H9 (cell line): Measurements from ENCODE around the gene CACNA1I. TPM values are rescaled to one million over a fixed set of nuclear protein-coding genes. Genes with fewer than 3 reads are reported as not detected.

ENCODE experiments used
- DNase-seq: peaks from one replicate; pipeline ENCODE4 v3.0.0-alpha.2; 2017
- H2AFZ ChIP-seq: one replicate; pipeline ENCODE4 v1.6.1; 2013; ENCODE audit warnings: mild to moderate bottlenecking, low read length, control low read depth, moderate library complexity
- H2AK5ac ChIP-seq: 2 replicates; pipeline ENCODE4 v1.6.1; 2013; ENCODE audit warnings: low read length, control low read depth, mixed read lengths; ENCODE audit not compliant: insufficient read length
- H2BK120ac ChIP-seq: one replicate; pipeline ENCODE4 v1.6.1; 2013; ENCODE audit warnings: low read depth, mild to moderate bottlenecking, low read length, control low read depth, inconsistent platforms; ENCODE audit not compliant: poor library complexity, severe bottlenecking
- H2BK12ac ChIP-seq: 2 replicates; pipeline ENCODE4 v1.6.1; 2013; ENCODE audit warnings: low read length, control low read depth, mixed read lengths, low read depth; ENCODE audit not compliant: insufficient read length
- H2BK15ac ChIP-seq: 2 replicates; pipeline ENCODE4 v1.6.1; 2013; ENCODE audit warnings: low read depth, low read length, control low read depth
- H2BK20ac ChIP-seq: one replicate; pipeline ENCODE4 v1.6.1; 2013; ENCODE audit warnings: low read depth, mild to moderate bottlenecking, low read length, control low read depth, inconsistent platforms; ENCODE audit not compliant: poor library complexity, severe bottlenecking
- H2BK5ac ChIP-seq: 2 replicates; pipeline ENCODE4 v1.6.1; 2013; ENCODE audit warnings: low read length, control low read depth, mixed read lengths; ENCODE audit not compliant: insufficient read length
- H3K14ac ChIP-seq: 2 replicates; pipeline ENCODE4 v1.6.1; 2013; ENCODE audit warnings: low read length, control low read depth; ENCODE audit not compliant: insufficient read depth
- H3K18ac ChIP-seq: 2 replicates; pipeline ENCODE4 v1.6.1; 2013; ENCODE audit warnings: low read depth, mild to moderate bottlenecking, mixed read lengths, low read length, control low read depth; ENCODE audit not compliant: insufficient read length
- H3K23ac ChIP-seq: 2 replicates; pipeline ENCODE4 v1.6.1; 2013; ENCODE audit warnings: low read length, control low read depth, mixed read lengths, low read depth; ENCODE audit not compliant: insufficient read length
- H3K23me2 ChIP-seq: 2 replicates; pipeline ENCODE4 v1.6.1; 2013; ENCODE audit warnings: low read depth, mild to moderate bottlenecking, mixed read lengths, low read length, control low read depth; ENCODE audit not compliant: insufficient read length, poor library complexity, severe bottlenecking
- H3K27ac ChIP-seq: 2 replicates; pipeline ENCODE4 v1.5.1; 2013; ENCODE audit warnings: low read length, control low read depth, mixed read lengths, low read depth; ENCODE audit not compliant: insufficient read length
- H3K27me3 ChIP-seq: 2 replicates; pipeline ENCODE4 v1.6.1; 2013; ENCODE audit warnings: low read length, control low read depth, inconsistent platforms; ENCODE audit not compliant: insufficient read depth
- H3K4ac ChIP-seq: 2 replicates; pipeline ENCODE4 v1.6.1; 2013; ENCODE audit warnings: low read depth, mild to moderate bottlenecking, control low read depth, inconsistent platforms, low read length, moderate library complexity
- H3K4me1 ChIP-seq: 2 replicates; pipeline ENCODE4 v1.6.1; 2013; ENCODE audit warnings: low read length, control low read depth, inconsistent platforms; ENCODE audit not compliant: insufficient read depth
- H3K4me2 ChIP-seq: 2 replicates; pipeline ENCODE4 v1.6.1; 2013; ENCODE audit warnings: low read length, control low read depth, mixed read lengths; ENCODE audit not compliant: insufficient read length, insufficient read depth
- H3K56ac ChIP-seq: 2 replicates; pipeline ENCODE4 v1.6.1; 2013; ENCODE audit warnings: low read depth, mild to moderate bottlenecking, mixed read lengths, low read length, control low read depth; ENCODE audit not compliant: insufficient read length
- H3K79me1 ChIP-seq: 2 replicates; pipeline ENCODE4 v1.6.1; 2013; ENCODE audit warnings: low read depth, mild to moderate bottlenecking, moderate library complexity, low read length, control low read depth, inconsistent platforms; ENCODE audit not compliant: insufficient read depth, poor library complexity, severe bottlenecking
- H3K79me2 ChIP-seq: 2 replicates; pipeline ENCODE4 v1.6.1; 2013; ENCODE audit warnings: low read length, control low read depth, inconsistent platforms; ENCODE audit not compliant: insufficient read depth
- H3K9ac ChIP-seq: 2 replicates; pipeline ENCODE4 v1.6.1; 2013; ENCODE audit warnings: low read length, control low read depth, mixed read lengths; ENCODE audit not compliant: insufficient read length; ENCODE audit errors: extremely low read depth
- H3K9me3 ChIP-seq: one replicate; pipeline ENCODE4 v1.6.1; 2013; ENCODE audit warnings: low read depth, low read length, inconsistent platforms; ENCODE audit not compliant: control insufficient read depth
- H3T11ph ChIP-seq: one replicate; pipeline ENCODE4 v1.6.1; 2013; ENCODE audit warnings: mild to moderate bottlenecking, low read length, control low read depth, inconsistent platforms
- H4K20me1 ChIP-seq: one replicate; pipeline ENCODE4 v1.6.1; 2013; ENCODE audit not compliant: control insufficient read depth, insufficient read length, insufficient read depth
- H4K5ac ChIP-seq: 2 replicates; pipeline ENCODE4 v1.6.1; 2013; ENCODE audit warnings: low read depth, mild to moderate bottlenecking, mixed read lengths, low read length, control low read depth; ENCODE audit not compliant: insufficient read length
- H4K8ac ChIP-seq: replicated peaks from 2 replicates; pipeline ENCODE4 v1.6.1; 2013; ENCODE audit warnings: low read length, control low read depth, mixed read lengths, low read depth; ENCODE audit not compliant: insufficient read length
- H4K91ac ChIP-seq: 2 replicates; pipeline ENCODE4 v1.6.1; 2013; ENCODE audit warnings: low read depth, mild to moderate bottlenecking, moderate library complexity, mixed read lengths, low read length, control low read depth; ENCODE audit not compliant: insufficient read length
- H3K27ac Mint-ChIP-seq, 3 experiments: 2 replicates in 2 of 3; 3 replicates in 1 of 3; pipeline ENCODE4 v1.8.0; 2020 to 2021; ENCODE audit warnings: mixed read lengths in 3 of 3, mild to moderate bottlenecking in 1 of 3, moderate library complexity in 1 of 3
- H3K27me3 Mint-ChIP-seq: 2 replicates; pipeline ENCODE4 v1.8.0; 2021; ENCODE audit warnings: low read depth, mild to moderate bottlenecking, moderate library complexity, mixed read lengths
- H3K36me3 Mint-ChIP-seq, 3 experiments: 2 replicates in 2 of 3; 3 replicates in 1 of 3; pipeline ENCODE4 v1.8.0; 2020 to 2021; ENCODE audit warnings: low read depth in 3 of 3, mixed read lengths in 3 of 3; ENCODE audit not compliant: insufficient read depth in 1 of 3
- H3K4me1 Mint-ChIP-seq, 2 experiments: 2 replicates each; pipeline ENCODE4 v1.8.0; 2020; ENCODE audit warnings: mixed read lengths in 2 of 2
- H3K4me3 Mint-ChIP-seq, 2 experiments: 2 replicates in 1 of 2; 3 replicates in 1 of 2; pipeline ENCODE4 v1.8.0; 2020 to 2021; ENCODE audit warnings: mild to moderate bottlenecking in 2 of 2, mixed read lengths in 2 of 2, moderate library complexity in 1 of 2
- H3K9me3 Mint-ChIP-seq, 2 experiments: 2 replicates in 1 of 2; 3 replicates in 1 of 2; pipeline ENCODE4 v1.8.0; 2020; ENCODE audit warnings: mild to moderate bottlenecking in 2 of 2, mixed read lengths in 2 of 2, moderate library complexity in 1 of 2
- CTCF ChIP-seq: fragments of 200-600 bp; sonication (generic); conservative IDR thresholded peaks from 3 replicates; pipeline ENCODE4 v1.8.0; 2021; ENCODE audit warnings: antibody characterized with exemption, mild to moderate bottlenecking
- WGBS: extraction: QIAGEN DNeasy Blood & Tissue Kit; methylation state at CpG from one replicate; pipeline ENCODE4 v1.1.7; 2013; ENCODE audit warnings: missing lambda C conversion rate, low lambda C conversion rate, mixed read lengths; ENCODE audit not compliant: insufficient read length; ENCODE audit errors: extremely low coverage; 5-methylcytosine and 5-hydroxymethylcytosine counted together
- total RNA-seq: library from RNA; stranded (reverse); gene quantifications from 2 replicates; pipeline ENCODE4 v1.2.1, GENCODE V29; 2021

The CACNA1I gene
- total RNA-seq, 1 experiment from 2014 or later = 0.50 TPM

- Histone ChIP-seq H2BK20ac (no peak overlapping the region), H3K27me3 (no peaks in the 10 kb centered on the region), H3K4me2 (no peak overlapping the region), H3K9me3 (no peaks in the 10 kb centered on the region), H3K4me1 (no peaks in the 10 kb centered on the region), H3K4ac (no peak overlapping the region), H2BK15ac (no peak overlapping the region), H3K56ac (no peak overlapping the region), H2BK5ac (no peak overlapping the region), H4K5ac (no peak overlapping the region), H2AFZ (no peak overlapping the region), H3K14ac (no peak overlapping the region), H3K79me2 (no peaks in the 10 kb centered on the region), H2BK120ac (no peak overlapping the region), H4K8ac (no peak overlapping the region), H2AK5ac (no peak overlapping the region), H3K23ac (no peak overlapping the region), H3T11ph (no peak overlapping the region), H4K91ac (no peak overlapping the region), H3K27ac (no peak overlapping the region), H3K18ac (no peak overlapping the region), H3K79me1 (no peaks in the 10 kb centered on the region), H3K9ac (no peak overlapping the region), H3K23me2 (no peaks in the 10 kb centered on the region), H4K20me1 (no peaks in the 10 kb centered on the region), H2BK12ac (no peak overlapping the region)
- no CpG with 5 or more reads among the region's 2 CpGs for WGBS
- no peak for TF ChIP-seq CTCF
- H3K36me3 Mint-ChIP-seq = no peaks in the 10 kb centered on the region
- peaks cover 3% of the 10 kb centered on the region for H3K27me3 Mint-ChIP-seq
- peaks cover 20% of the 10 kb centered on the region in 2 experiments for H3K4me1 Mint-ChIP-seq
- no peak overlapping the region for H3K4me3 Mint-ChIP-seq
- H3K27ac Mint-ChIP-seq = no peak overlapping the region
- no peak for DNase-seq
- H3K9me3 Mint-ChIP-seq = peaks cover 0 to 3% of the 10 kb centered on the region in 2 experiments; a peak in 1 of 5 replicates
These were observed 68.4 kb downstream of the CACNA1I start for GRCh38 chr22:39638958-39639357.
